ENCODE data around the gene ZSWIM1.

DNA sequence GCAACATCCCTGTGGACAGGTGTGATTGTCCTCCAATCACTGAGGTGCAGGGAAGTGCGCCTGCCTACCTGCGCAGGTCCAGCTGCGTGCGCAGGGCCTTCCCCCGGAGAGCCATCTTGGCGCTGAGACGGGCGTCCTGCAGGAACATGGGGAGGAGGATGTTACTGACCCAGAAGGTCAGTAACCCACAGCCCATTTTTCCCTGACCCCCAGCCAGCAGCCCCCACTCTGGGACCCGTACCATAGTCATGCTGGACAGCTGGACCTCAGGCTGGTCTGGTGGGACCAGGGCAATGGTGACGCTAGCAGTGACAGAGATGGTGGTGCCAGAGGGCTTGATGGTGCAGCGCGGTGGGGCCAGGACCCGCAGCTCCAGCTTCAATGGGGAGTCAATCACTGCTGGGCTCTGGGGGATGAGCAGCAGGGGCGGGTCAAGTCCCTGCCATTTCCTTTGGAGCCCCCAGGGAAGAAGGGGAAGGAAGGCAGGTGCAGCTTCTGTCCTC lies 21.2 kb downstream of the ZSWIM1 start:
- TF ChIP-seq REST (IDR thresholded peaks at IDR 0.05; ENCODE audit: insufficient read depth in 1 of 2, low read depth in 2 of 2, low read length in 2 of 2) = no peak
- no peak for TF ChIP-seq SIN3A (IDR thresholded peaks at IDR 0.05; ENCODE audit: borderline replicate concordance, insufficient read depth, low read length)
- TF ChIP-seq POLR2AphosphoS5 (IDR thresholded peaks at IDR 0.05; ENCODE audit: low read depth, low read length) = no peak
- no peak for TF ChIP-seq TAF1 (IDR thresholded peaks at IDR 0.05; ENCODE audit: borderline replicate concordance, insufficient read depth, low read length)
- TF ChIP-seq FOXP2 (optimal IDR thresholded peaks at IDR 0.05; ENCODE audit: borderline replicate concordance, extremely low read depth, extremely low read length, insufficient read depth) = no peak
